WTC11 (cell line): ENCODE measurements around the gene ANKRD17.

Source experiments
- CREM ChIP-seq: sonication (generic); formaldehyde crosslinking; IDR thresholded peaks from 2 replicates; pipeline ENCODE4 v1.8.1; 2022; ENCODE audit warnings: mild to moderate bottlenecking, missing genetic modification reagents, moderate library complexity
- JUN ChIP-seq: sonication (generic); formaldehyde crosslinking; IDR thresholded peaks from 2 replicates; pipeline ENCODE4 v1.8.0; 2023; ENCODE audit warnings: mild to moderate bottlenecking, missing genetic modification reagents
- MXD4 ChIP-seq: fragments of 250-450 bp; sonication (Bioruptor Pico); IDR thresholded peaks from 2 replicates; pipeline ENCODE4 v1.8.0; 2021; ENCODE audit warnings: mild to moderate bottlenecking, moderate library complexity, borderline replicate concordance
- NR1H2 ChIP-seq: sonication (generic); formaldehyde crosslinking; IDR thresholded peaks from 2 replicates; pipeline ENCODE4 v1.9.0; 2021; ENCODE audit warnings: mild to moderate bottlenecking, moderate library complexity, missing genetic modification reagents
- RELA ChIP-seq: sonication (generic); formaldehyde crosslinking; IDR thresholded peaks from 2 replicates; pipeline ENCODE4 v1.8.1; 2022; ENCODE audit warnings: missing genetic modification reagents, mild to moderate bottlenecking, borderline replicate concordance
- ZNF423 ChIP-seq: fragments of 250-450 bp; sonication (Bioruptor Pico); IDR thresholded peaks from 2 replicates; pipeline ENCODE4 v2.1.2; 2022; ENCODE audit warnings: mild to moderate bottlenecking, moderate library complexity
- TF ChIP-seq, protein P1 (sequence below): fragments of 200-600 bp; IDR thresholded peaks from 2 replicates; pipeline ENCODE4 v1.8.0; 2022; ENCODE audit warnings: antibody characterized with exemption
- TF ChIP-seq, protein P2 (sequence below): sonication (generic); formaldehyde crosslinking; conservative IDR thresholded peaks from 2 replicates; pipeline ENCODE4 v1.8.1; 2022; ENCODE audit warnings: mild to moderate bottlenecking, missing genetic modification reagents

DNA sequence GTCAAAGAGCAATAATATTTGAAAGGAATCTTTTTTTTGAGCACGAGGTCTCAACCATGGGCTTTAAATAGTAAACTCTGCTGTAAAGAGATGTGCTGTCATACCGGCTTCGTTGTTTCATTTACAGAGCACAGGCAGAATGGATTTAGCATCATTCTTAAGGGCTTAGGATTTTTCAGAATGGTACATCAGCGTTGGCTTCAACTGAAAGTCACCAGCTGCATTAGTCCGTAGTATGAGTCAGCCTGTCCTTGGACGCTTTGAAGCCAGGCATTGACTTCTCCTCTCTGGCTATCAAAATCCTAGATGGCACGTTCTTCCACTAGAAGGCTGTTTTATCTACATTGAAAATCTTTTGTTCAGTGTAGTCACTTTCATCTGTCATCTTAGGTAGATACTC, 212.7 kb downstream of the ANKRD17 start:
- TF ChIP-seq, protein P1, sequence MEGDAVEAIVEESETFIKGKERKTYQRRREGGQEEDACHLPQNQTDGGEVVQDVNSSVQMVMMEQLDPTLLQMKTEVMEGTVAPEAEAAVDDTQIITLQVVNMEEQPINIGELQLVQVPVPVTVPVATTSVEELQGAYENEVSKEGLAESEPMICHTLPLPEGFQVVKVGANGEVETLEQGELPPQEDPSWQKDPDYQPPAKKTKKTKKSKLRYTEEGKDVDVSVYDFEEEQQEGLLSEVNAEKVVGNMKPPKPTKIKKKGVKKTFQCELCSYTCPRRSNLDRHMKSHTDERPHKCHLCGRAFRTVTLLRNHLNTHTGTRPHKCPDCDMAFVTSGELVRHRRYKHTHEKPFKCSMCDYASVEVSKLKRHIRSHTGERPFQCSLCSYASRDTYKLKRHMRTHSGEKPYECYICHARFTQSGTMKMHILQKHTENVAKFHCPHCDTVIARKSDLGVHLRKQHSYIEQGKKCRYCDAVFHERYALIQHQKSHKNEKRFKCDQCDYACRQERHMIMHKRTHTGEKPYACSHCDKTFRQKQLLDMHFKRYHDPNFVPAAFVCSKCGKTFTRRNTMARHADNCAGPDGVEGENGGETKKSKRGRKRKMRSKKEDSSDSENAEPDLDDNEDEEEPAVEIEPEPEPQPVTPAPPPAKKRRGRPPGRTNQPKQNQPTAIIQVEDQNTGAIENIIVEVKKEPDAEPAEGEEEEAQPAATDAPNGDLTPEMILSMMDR = no peak
- TF ChIP-seq MXD4 (CRISPR knock-in tag) (no peak), ZNF423 (CRISPR knock-in tag) (no peak), NR1H2 (CRISPR knock-in tag) (no peak), RELA (CRISPR knock-in tag) (no peak), JUN (CRISPR knock-in tag) (no peak), CREM (CRISPR knock-in tag) (no peak)
- TF ChIP-seq, protein P2, sequence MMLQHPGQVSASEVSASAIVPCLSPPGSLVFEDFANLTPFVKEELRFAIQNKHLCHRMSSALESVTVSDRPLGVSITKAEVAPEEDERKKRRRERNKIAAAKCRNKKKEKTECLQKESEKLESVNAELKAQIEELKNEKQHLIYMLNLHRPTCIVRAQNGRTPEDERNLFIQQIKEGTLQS = no peak
